ENCODE data around the gene VTI1A.

DNA sequence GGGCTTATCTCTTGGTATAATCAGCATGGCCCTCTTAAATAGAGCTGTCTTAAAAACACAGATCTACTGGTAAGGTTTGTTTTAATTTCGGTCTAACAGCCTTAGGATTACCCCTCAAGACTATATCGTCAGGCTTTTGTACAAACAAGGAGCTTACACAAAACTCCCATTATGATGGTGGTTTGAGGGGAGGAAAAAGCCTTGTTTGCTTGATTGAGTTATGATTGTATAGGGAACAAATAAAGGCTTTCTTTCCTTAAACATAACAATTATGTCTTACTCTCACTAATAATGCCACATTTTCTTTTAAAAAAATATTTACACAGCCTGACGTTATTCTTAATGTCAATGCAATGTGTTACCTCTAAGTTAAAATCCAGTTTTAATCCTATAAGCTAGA lies 314.2 kb downstream of the VTI1A start:
- TF ChIP-seq POLR2AphosphoS5 (IDR thresholded peaks at IDR 0.05) (no peak), POLR2A (IDR thresholded peaks at IDR 0.05) (no peak), EP300 (IDR thresholded peaks at IDR 0.05) (no peak)
- TF ChIP-seq, protein P1, sequence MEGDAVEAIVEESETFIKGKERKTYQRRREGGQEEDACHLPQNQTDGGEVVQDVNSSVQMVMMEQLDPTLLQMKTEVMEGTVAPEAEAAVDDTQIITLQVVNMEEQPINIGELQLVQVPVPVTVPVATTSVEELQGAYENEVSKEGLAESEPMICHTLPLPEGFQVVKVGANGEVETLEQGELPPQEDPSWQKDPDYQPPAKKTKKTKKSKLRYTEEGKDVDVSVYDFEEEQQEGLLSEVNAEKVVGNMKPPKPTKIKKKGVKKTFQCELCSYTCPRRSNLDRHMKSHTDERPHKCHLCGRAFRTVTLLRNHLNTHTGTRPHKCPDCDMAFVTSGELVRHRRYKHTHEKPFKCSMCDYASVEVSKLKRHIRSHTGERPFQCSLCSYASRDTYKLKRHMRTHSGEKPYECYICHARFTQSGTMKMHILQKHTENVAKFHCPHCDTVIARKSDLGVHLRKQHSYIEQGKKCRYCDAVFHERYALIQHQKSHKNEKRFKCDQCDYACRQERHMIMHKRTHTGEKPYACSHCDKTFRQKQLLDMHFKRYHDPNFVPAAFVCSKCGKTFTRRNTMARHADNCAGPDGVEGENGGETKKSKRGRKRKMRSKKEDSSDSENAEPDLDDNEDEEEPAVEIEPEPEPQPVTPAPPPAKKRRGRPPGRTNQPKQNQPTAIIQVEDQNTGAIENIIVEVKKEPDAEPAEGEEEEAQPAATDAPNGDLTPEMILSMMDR (IDR thresholded peaks at IDR 0.05) = no peak

All from upper lobe of left lung (tissue), 4 donors.